Activated T-cell treated with anti-CD3 and anti-CD28 coated beads for 4 hours (primary cell): ENCODE measurements around the gene DCAF4L1.

Source experiments
- DNase-seq: peaks from one replicate; pipeline ENCODE4 v3.0.0-alpha.2; 2020

DCAF4L1 gene

GRCh38 chr4:41990365-41991111, 9.0 kb downstream of the DCAF4L1 start, which contains the start of gene SLC30A9:
Gene SLC30A9 (plus strand): TSS chr4:41990530. CDS start chr4:41990652, 122 bp downstream.
- DNase-seq, result peak; percentile 87

GRCh38 chr4:41991916-41992767, 10.6 kb downstream of the DCAF4L1 start:
- no peak for DNase-seq

- DNase-seq, result no peak
Observed at GRCh38 chr4:41992967-41993857, 11.7 kb downstream of the DCAF4L1 start.

DNA sequence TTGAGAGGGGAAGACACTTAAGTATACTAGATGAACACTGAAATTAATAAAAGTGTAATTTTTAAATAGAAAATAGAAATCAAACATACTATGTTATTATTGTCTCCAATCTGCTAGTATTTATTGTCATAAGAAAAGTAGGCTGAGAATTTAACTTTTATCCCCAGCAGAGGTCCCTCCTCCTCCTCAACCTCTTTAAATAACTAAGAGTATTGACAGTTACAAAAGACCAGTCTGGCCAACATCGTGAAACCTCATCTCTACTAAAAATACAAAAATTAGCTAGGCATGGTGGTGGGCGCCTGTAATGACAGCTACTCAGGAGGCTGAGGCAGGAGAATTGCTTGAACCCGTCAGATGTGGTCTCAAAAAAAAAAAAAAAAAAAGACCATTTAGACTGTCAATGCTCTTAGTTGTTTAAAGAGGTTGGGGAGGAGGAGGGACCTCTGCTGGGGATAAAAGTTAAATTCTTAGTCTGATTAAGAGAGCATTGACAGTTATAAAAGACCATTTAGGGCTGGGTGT, 13.0 kb downstream of the DCAF4L1 start:
- no peak for DNase-seq

DNA sequence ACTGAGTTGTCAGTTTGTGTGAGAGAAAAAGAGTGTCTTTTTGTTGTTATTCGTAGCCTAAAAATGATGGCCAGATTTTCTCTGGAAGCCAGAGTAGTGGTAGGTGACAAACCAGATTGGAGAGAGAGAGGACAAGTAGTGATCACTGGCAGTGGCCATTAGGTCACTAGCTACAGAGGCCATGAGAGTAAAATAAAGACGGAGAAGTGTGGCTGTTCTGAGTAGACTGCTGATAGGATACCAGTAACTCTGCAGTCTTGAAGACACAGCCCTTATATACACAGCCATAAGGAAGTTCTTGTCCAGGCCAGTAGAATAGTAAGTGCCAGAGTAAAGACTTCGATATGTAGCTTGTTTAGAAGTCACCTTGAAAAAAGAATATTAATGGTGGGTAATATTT, 16.5 kb downstream of the DCAF4L1 start:
- no peak for DNase-seq

DNA sequence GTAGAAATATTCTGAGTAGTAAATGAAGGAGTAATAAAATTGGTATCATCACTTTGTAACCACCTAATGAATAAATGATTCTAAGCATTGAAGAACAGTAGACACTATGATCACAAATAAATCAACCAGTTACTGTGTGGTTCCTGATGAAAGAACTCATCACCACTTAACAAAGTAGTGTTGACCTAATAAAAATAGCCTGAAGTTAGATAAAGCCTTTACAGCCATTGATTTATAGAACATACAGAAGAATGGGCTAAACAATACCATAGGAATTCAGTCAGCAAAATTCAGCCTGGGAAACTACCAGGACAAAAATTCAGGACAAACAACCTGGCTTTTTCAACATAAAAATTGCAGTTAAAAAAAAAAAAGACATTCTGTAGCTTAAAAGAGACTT, 17.8 kb downstream of the DCAF4L1 start:
- DNase-seq, result no peak

GRCh38 chr4:42008011-42008786, 26.6 kb downstream of the DCAF4L1 start:
- no peak for DNase-seq

DNA sequence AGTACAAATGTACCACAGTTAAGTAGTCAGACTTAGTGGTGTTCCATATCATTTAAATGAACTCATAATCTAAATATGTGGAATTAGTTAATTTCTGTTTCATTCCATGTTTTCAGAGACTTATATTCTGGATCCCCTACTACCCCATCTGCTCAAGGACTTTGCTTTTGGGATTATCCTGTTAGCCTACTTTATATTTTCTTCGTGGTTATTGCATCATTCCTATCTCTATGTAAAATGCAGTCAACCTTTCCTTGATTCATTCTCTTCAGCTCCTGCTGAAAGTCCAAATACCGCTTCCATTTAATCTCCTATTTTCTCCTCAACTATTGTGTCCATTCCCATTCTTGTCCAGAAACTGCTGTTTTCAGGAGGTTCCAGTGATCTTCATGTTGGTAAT, 33.9 kb downstream of the DCAF4L1 start:
- no peak for DNase-seq

DNA sequence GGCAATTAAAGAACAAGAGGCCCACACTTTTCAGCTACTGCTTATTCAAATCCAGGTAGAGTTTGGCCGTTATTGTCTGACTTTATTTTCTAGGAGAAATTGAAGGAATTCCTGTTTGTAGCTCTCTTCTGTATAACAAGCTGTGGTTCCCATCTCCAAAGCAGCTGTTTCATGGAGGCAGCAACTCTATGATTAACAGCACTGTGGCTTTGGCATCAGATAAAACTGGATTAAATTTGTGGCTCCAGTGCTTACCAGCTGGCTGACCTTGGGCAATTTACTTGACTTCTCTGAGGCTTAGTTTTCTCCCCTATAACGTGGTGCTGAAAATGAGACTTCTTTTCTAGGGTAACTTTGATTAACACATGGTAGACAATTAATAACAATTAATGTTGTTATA, 36.9 kb downstream of the DCAF4L1 start:
- DNase-seq, result no peak
